ENCODE data around the gene AOC3.
"Not testable (repeated sequence)": the region's sequence is repeated elsewhere in the genome, so short reads cannot be mapped to it uniquely, and the experiment has no call there.

The AOC3 gene

DNA sequence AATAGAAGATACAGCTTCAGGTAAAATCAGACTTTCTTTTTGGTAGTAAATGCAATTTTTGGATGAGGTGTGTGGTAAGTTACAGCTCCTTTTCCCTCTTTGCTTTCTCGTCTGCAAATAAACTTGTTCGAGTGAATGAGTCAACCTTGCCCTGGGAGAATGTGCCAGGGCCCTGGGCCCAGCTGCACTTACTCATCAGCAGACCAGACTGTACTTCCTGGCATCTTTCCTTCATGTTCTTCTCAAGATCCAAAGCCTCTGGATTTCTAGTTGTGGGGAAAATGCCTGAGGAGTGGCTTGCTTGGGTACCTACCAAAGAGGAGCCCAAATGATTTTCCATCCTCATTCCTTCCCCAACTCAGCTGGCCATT is 44.2 kb downstream of the AOC3 start:
- no peak for DNase-seq

DNA sequence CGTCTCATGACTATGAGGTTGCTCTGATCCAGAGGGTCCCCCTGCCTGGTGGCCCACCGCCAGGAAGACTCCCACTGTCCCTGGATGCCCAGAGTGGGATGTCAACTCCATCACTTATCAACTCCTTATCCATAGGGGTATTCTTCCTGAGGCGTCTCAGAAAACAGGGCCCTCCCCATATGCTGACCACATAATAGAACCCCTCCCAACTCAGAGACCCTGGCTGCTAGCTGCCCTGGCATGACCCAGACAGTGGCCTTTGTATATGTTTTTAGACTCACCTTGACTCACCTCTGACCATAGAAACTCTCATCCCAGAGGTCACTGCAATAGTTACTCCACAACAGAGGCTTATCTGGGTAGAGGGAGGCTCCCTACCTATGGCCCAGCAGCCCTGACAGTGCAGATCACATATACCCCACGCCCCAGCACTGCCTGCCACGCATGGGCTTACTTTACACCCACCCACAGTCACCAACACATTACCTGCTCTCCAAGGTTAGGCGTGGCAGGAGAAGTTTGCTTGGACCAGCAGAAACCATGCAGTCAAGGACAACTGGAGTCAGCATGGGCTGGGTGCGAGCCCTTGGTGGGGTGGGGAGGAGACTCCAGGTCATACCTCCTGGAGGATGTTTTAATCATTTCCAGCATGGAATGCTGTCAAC is 47.3 kb downstream of the AOC3 start:
- no peak for DNase-seq

DNA sequence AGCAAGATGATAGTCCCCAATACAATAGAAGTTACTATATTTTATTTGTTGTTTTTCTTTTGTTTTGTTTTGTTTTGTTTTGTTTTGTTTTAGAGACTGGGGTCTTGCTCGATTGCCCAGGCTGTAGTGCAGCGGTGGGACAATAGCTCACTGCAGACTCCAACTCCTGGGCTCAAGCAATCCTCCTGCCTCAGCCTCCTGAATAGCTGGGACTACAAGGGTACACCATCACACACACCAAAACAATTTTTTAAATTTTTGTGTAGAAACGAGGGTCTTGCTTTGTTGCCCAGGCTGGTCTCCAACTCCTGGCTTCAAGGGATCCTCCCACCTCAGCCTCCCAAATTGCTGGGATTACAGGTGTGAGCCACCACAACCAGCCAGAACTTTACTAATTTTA is 49.0 kb downstream of the AOC3 start:
- not testable (repeated sequence) for DNase-seq

DNA sequence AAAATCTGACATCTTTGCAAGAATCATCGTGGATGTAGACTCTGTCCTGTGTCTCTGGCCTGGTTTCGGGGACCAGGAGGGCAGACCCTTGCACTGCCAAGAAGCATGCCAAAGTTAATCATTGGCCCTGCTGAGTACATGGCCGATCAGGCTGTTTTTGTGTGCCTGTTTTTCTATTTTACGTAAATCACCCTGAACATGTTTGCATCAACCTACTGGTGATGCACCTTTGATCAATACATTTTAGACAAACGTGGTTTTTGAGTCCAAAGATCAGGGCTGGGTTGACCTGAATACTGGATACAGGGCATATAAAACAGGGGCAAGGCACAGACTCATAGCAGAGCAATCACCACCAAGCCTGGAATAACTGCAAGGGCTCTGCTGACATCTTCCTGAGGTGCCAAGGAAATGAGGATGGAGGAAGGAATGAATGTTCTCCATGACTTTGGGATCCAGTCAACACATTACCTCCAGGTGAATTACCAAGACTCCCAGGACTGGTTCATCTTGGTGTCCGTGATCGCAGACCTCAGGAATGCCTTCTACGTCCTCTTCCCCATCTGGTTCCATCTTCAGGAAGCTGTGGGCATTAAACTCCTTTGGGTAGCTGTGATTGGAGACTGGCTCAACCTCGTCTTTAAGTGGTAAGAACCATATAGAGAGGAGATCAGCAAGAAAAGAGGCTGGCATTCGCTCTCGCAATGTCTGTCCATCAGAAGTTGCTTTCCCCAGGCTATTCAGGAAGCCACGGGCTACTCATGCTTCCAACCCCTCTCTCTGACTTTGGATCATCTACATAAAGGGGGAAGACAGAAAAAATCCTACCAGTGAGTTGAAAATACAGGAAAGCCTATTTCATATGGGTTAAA is 49.7 kb downstream of the AOC3 start, which contains the start of gene G6PC1:
Gene G6PC1 (plus strand): TSS at position 340 of the 872 bp plus-strand sequence. CDS start 78 bp downstream, at position 418.
- no peak for DNase-seq

DNA sequence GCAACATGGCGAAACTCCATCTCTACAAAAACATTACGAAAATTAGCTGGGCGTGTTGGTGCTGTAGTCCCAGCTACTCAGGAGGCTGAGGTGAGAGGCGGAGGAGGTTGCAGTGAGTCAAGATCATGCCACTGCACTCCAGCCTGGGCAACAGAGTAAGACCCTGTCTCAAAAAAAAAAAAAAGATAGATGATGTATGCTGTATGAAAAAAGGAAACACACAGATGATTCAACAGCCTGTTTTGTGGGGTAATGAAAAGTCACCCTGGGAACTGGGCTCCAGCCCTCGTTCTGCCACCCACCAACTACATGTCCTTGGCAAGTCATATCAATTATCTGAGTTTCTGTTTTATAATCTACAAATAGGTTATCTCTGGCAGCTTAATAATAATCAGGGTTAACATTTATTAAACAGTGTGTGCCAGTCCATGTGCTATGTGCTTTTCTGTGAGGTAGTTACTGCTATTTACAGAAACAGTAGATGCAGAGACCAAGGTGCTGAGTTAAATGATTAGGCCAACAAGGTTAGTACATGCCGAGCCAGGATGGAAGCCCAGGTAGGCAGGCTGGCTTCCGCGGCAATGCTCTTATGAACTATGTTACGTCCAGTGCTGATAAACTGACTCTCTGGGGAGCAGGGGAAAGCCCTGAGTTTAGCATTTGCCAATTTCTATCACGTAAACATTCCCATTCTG is 50.7 kb downstream of the AOC3 start:
- no peak for DNase-seq

DNA sequence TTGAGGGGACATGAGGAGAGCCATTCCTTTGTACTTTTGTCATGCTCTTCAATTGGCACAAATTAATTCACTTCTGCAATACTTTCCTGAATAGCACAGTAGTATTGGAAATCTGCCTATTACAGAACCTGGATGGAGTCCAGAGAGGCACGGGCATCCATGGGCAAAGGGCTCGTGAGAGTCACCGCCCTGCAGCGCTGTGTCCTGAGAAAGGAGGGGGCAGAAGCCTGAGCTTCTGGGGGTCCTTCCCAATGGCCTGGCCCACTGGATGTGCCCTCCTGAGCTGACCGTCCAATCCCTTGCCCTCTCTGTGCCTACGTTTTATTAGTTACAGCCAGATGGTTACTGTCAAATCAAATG is 53.1 kb downstream of the AOC3 start:
- no peak for DNase-seq

DNA sequence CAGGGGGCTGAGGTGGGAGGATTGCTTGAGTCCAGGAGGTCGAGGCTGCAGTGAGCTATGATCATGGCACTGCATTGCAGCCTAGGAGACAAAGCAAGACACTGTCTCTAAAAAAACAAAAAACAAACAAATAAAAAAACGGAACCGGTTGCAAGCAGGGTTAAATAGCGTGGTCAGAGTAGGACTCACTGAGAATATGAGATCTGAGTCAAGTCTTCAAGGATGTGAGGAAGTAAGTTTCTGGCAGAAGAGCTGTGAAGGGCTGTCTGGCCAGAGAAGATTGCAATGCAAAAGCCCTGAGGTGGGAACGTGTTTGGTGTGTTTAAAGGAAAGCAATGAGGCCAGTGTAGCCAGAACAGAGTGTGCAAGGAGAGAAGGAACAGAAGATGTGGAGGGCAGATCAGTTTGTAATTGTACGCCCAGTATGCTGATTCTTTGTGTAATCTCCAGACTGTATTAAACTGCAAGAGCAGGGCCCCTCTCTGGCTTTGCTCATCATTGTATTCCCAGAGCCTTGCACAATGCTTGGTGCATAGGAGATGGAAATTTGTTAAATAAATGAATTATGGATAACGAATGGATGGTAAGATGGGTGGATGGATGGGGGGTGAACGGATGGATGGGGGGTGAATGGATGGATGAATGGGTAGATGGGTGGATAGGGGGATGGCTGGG is 55.9 kb downstream of the AOC3 start:
- DNase-seq: no peak
